BLaER1 (cell line): Measurements from ENCODE around the gene ARHGAP26.
A peak's percentile ranks its signal among the peaks of the same experiment; 100 is the strongest.
"Not testable (repeated sequence)": the region's sequence is repeated elsewhere in the genome, so short reads cannot be mapped to it uniquely, and the experiment has no call there.

Source experiments
- H3K27ac ChIP-seq: shearing (Covaris generic); formaldehyde crosslinking; 2 replicates; pipeline ENCODE4 v1.8.1; 2022
- H3K27me3 ChIP-seq: shearing (Covaris generic); formaldehyde crosslinking; 2 replicates; pipeline ENCODE4 v1.8.1; 2022
- H3K36me3 ChIP-seq: shearing (Covaris generic); formaldehyde crosslinking; 2 replicates; pipeline ENCODE4 v1.8.1; 2022
- H3K4me1 ChIP-seq: shearing (Covaris generic); formaldehyde crosslinking; 2 replicates; pipeline ENCODE4 v1.8.1; 2022
- H3K4me2 ChIP-seq: shearing (Covaris generic); formaldehyde crosslinking; 2 replicates; pipeline ENCODE4 v1.8.1; 2022
- H3K4me3 ChIP-seq: shearing (Covaris generic); formaldehyde crosslinking; 2 replicates; pipeline ENCODE4 v1.8.1; 2022
- H3K9ac ChIP-seq: shearing (Covaris generic); formaldehyde crosslinking; 2 replicates; pipeline ENCODE4 v1.8.1; 2022
- H3K9me3 ChIP-seq: shearing (Covaris generic); formaldehyde crosslinking; 2 replicates; pipeline ENCODE4 v1.8.1; 2022
- H4K20me1 ChIP-seq: shearing (Covaris generic); formaldehyde crosslinking; 2 replicates; pipeline ENCODE4 v1.8.1; 2022
- Cebpa-rat ChIP-seq: shearing (Covaris generic); IDR thresholded peaks from 2 replicates; pipeline ENCODE4 v1.8.1; 2022

ARHGAP26 gene

DNA sequence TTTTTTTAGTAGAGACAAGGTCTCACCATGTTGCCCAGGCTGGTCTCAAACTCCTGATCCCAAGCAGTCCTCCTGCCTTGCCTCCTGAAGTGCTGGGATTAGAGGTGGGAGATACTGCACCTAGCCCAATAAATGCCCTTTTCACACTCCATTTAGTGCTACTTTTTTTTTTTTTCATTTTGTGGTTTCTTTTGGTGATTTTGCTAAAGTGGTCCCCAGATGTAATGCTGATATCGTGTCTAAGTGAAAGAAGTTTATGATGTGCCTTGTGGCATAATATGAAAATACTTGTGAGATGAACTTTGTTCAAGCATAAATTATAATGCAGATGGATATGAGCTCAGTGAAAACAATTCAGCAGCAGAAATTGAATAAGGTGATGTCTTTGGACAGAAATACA lies 227.4 kb downstream of the ARHGAP26 start:
- no peak overlapping the region for H3K4me2 ChIP-seq
- H3K9ac ChIP-seq: no peak overlapping the region
- peaks cover 9% of the 10 kb centered on the region; the same call in 1 of the 2 replicates for H3K9me3 ChIP-seq
- no peaks in the 10 kb centered on the region for H3K36me3 ChIP-seq
- peaks cover 36% of the 10 kb centered on the region for H3K4me1 ChIP-seq
- H3K27me3 ChIP-seq: no peaks in the 10 kb centered on the region
- no peak overlapping the region for H3K4me3 ChIP-seq
- no peaks in the 10 kb centered on the region for H4K20me1 ChIP-seq
- TF ChIP-seq Cebpa-rat: no peak
- no peak overlapping the region for H3K27ac ChIP-seq

DNA sequence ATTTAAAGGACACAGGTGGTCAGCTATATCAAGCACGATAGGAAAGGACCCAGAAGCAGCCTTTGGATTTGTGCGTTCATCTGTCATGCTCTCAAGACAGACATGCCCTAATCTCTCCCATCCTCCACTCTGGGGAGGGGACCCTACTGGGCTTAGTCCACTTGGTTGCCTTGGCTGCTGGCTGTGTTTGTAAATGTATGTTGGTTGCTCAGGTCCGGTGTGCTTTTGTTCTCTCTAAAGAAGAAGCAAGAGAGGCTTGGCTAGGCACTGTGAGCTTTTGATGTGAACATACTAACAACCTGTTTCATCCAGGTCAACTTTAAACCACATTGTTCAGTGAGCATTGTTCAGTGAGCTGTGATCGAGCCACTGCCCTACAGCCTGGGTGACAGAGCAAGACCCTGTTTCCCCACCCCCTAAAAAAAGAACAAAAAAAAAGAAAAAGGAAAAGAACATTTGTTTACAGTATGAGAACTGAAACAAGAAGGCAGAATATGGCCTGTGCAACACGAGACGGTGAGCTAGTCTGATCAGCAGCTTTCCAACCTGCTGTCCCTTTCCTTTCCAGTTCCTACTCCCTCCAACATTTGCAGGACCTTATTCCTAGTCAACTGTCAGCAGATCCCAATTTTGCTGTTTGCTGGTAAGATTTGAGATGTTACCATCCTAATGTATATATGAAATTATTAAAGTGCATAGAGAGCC lies 228.3 kb downstream of the ARHGAP26 start:
- Histone ChIP-seq H3K4me2 (peak overlapping the region; percentile 63), H3K27ac (peak overlapping the region; percentile 52; the same call in 1 of the 2 replicates), H3K9me3 (0 out of 2 replicates have a peak, but pooled peaks cover 6% of the 10 kb centered on the region), H3K4me3 (no peak overlapping the region), H3K9ac (0 out of 2 replicates have a peak overlapping the region, but pooled peaks have one; percentile 52), H4K20me1 (no peaks in the 10 kb centered on the region), H3K36me3 (no peaks in the 10 kb centered on the region), H3K27me3 (no peaks in the 10 kb centered on the region), H3K4me1 (peaks cover 45% of the 10 kb centered on the region)
- TF ChIP-seq Cebpa-rat: no peak

GRCh38 chr5:143000551-143000950 lies 230.4 kb downstream of the ARHGAP26 start:
- not testable (repeated sequence) for H3K36me3 ChIP-seq, H3K27ac ChIP-seq, H3K4me3 ChIP-seq, H3K4me2 ChIP-seq, H3K9me3 ChIP-seq, H4K20me1 ChIP-seq, H3K9ac ChIP-seq, H3K27me3 ChIP-seq
- peaks cover 66% of the 10 kb centered on the region for H3K4me1 ChIP-seq

DNA sequence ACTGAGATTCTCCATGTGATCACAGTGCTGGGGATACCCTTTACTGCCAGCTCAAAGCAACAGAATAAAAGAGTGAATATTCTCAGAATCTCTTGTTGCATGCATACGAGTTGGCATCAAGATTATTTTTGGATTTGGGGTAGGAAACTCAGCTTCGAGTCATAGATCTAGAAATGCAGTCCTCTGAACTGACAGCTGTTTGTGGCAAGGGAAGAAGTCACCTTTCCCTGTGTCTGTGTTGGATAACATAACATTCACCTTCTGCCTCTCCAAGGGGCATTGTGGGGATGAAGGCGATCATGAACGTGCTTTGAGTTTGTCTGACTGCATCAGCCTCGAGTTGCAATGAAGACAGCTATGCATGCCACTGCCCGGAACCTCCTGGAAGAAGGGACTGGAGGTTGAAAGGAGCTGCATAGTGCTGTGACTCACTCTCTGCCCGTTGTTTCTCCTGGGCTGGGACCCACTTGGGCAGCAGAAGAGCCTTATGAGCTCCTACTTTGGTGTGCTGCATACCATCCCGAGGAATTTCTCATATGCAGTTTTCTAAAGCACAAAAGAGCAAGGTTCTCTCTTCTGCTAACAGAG lies 231.7 kb downstream of the ARHGAP26 start:
- Histone ChIP-seq H3K9ac (peak overlapping the region; percentile 79), H3K4me1 (peaks cover 68% of the 10 kb centered on the region), H3K9me3 (no peaks in the 10 kb centered on the region), H3K27me3 (no peaks in the 10 kb centered on the region), H4K20me1 (no peaks in the 10 kb centered on the region), H3K4me2 (peak overlapping the region; percentile 82), H3K4me3 (no peak overlapping the region), H3K36me3 (no peaks in the 10 kb centered on the region), H3K27ac (peak overlapping the region; percentile 95)
- TF ChIP-seq Cebpa-rat: no peak

DNA sequence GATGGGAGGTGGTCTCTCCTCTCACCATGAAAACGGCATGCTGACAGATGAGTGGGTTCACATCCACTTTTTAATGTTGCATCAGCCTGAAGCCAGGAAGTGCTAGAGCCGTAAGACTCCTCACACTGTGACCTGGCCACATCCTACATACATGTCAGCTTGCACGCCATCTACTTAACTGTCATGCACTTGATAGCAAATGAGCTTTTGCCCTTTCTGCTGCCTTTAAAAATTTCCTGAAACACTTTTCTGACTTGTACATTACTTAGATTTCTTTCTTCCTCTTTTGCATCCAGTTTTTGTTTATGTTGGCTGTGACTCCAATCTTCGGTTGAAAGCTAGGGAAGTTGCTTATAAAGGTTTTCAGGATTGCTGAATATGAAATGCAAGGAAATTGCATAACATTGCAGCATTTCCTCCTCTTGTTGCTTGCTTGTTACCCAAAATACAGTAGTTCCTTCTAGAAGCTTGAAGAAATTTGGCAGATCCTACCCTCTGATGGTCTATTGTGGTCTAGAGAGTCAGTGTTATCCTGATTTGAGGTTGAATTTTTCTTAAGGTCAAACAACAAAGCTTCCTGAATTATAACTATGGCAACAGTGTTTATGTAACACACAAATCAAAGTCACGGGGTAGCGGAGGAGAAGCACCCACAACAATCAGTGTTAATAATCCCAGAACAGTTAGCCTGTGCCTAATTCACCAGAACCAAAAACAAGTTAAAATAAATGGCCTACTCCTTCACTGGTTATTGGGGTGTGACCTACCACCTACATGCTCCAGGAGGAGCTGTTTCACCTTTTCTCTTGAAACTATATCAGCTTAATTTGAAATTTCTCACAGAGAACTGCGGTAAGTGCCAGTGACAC lies 232.5 kb downstream of the ARHGAP26 start:
- Histone ChIP-seq H3K27me3 (no peaks in the 10 kb centered on the region), H3K9ac (peak overlapping the region; percentile 68), H3K36me3 (no peaks in the 10 kb centered on the region), H3K9me3 (no peaks in the 10 kb centered on the region), H3K4me3 (peak overlapping the region; percentile 11; the same call in 1 of the 2 replicates), H3K27ac (peak overlapping the region; percentile 95), H3K4me1 (peaks cover 63% of the 10 kb centered on the region), H4K20me1 (no peaks in the 10 kb centered on the region), H3K4me2 (peak overlapping the region; percentile 82)
- TF ChIP-seq Cebpa-rat: peak; percentile 94

DNA sequence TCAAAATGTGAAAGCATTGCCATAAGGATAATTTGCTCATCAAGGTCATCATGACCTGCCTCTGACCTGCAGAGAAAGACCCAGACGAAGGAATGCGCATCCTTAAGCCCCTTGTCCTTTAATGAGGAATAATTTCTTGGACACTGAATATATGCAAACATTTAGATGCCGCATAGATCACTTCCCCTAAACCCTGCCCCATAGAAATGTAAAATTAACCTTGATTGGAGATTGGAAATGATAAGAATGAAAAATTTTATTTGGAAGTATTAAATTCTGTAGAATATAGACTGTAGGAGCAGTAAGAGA lies 233.1 kb downstream of the ARHGAP26 start:
- TF ChIP-seq Cebpa-rat: no peak
- Histone ChIP-seq H3K9me3 (no peaks in the 10 kb centered on the region), H3K27ac (peak overlapping the region; percentile 95), H3K4me3 (0 out of 2 replicates have a peak overlapping the region, but pooled peaks have one; percentile 11), H3K9ac (peak overlapping the region; percentile 68), H3K27me3 (no peaks in the 10 kb centered on the region), H4K20me1 (no peaks in the 10 kb centered on the region), H3K36me3 (no peaks in the 10 kb centered on the region), H3K4me1 (peaks cover 57% of the 10 kb centered on the region), H3K4me2 (peak overlapping the region; percentile 82)

DNA sequence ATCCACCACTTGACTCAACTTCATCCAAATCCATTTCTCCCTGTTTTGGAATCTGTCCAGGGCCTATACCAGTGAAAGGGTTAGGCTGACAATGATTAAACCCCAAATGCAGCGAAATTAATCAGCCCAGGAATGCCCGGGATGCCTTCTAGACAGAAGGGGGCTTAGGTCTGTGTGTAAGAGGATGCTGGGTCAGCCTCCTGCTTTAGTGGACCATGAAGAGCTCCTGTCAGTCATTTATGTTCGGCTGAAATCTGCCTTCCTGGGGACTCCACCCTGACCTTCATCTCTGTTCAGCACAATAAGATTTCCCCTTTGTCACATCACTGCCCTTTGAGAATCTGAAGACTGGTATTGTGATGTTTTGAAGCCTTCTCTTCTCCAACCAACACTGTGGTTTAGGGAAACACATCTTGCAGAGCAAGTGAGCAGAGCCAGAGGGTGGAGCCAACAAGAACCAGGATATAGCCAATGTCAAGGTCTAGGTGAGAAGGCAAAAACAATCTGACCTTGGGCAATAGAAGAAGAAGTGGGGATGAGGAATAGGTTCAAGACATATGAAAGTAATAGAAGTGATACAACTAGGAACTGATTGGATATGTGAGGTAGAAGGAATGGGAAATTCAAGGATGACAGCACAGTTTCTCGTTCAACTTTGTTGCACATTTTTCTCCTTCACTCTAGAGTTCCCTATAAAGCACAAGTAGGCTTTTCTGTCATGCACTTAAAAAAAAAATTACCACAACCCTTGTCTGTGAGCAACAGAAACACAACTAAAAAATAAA lies 234.4 kb downstream of the ARHGAP26 start:
- Histone ChIP-seq H3K36me3 (no peaks in the 10 kb centered on the region), H3K4me3 (no peak overlapping the region), H3K27me3 (no peaks in the 10 kb centered on the region), H3K4me1 (peaks cover 48% of the 10 kb centered on the region), H3K27ac (peak overlapping the region; percentile 95), H3K9ac (no peak overlapping the region), H4K20me1 (no peaks in the 10 kb centered on the region), H3K9me3 (no peaks in the 10 kb centered on the region), H3K4me2 (peak overlapping the region; percentile 82)
- no peak for TF ChIP-seq Cebpa-rat

- H3K4me2 ChIP-seq: no peak overlapping the region
Measured at GRCh38 chr5:143006501-143006900, 236.3 kb downstream of the ARHGAP26 start.

GRCh38 chr5:143008032-143008431 lies 237.9 kb downstream of the ARHGAP26 start:
- H3K27me3 ChIP-seq: no peaks in the 10 kb centered on the region
- H3K9me3 ChIP-seq: no peaks in the 10 kb centered on the region
- peaks cover 27% of the 10 kb centered on the region for H3K4me1 ChIP-seq
- no peak for TF ChIP-seq Cebpa-rat
- H3K27ac ChIP-seq: no peak overlapping the region
- H3K4me3 ChIP-seq: no peak overlapping the region
- H3K36me3 ChIP-seq: no peaks in the 10 kb centered on the region
- no peak overlapping the region for H3K4me2 ChIP-seq
- H3K9ac ChIP-seq: no peak overlapping the region
- H4K20me1 ChIP-seq: no peaks in the 10 kb centered on the region

More at GRCh38 chr5:143006501-143006900, 236.3 kb downstream of the ARHGAP26 start:
- H3K9me3 ChIP-seq: no peaks in the 10 kb centered on the region
- H3K4me3 ChIP-seq: no peak overlapping the region
- H3K27me3 ChIP-seq: no peaks in the 10 kb centered on the region
- no peak overlapping the region for H3K9ac ChIP-seq
- TF ChIP-seq Cebpa-rat: no peak
- H4K20me1 ChIP-seq: no peaks in the 10 kb centered on the region
- no peaks in the 10 kb centered on the region for H3K36me3 ChIP-seq
- H3K27ac ChIP-seq: no peak overlapping the region
- H3K4me1 ChIP-seq: peaks cover 42% of the 10 kb centered on the region
